Loucy (cell line): Measurements from ENCODE around the gene NOL4L.

ENCODE experiments used
- CTCF ChIP-seq: fragments of 200-600 bp; sonication (generic); conservative IDR thresholded peaks from 2 replicates; pipeline ENCODE4 v1.5.1; 2014; ENCODE audit warnings: mild to moderate bottlenecking, antibody characterized with exemption, low read length
- EZH2phosphoT487 ChIP-seq: fragments of 200-600 bp; IDR thresholded peaks from 2 replicates; pipeline ENCODE4 v1.6.1; 2018; ENCODE audit warnings: antibody characterized with exemption, mild to moderate bottlenecking, moderate library complexity, borderline replicate concordance

DNA sequence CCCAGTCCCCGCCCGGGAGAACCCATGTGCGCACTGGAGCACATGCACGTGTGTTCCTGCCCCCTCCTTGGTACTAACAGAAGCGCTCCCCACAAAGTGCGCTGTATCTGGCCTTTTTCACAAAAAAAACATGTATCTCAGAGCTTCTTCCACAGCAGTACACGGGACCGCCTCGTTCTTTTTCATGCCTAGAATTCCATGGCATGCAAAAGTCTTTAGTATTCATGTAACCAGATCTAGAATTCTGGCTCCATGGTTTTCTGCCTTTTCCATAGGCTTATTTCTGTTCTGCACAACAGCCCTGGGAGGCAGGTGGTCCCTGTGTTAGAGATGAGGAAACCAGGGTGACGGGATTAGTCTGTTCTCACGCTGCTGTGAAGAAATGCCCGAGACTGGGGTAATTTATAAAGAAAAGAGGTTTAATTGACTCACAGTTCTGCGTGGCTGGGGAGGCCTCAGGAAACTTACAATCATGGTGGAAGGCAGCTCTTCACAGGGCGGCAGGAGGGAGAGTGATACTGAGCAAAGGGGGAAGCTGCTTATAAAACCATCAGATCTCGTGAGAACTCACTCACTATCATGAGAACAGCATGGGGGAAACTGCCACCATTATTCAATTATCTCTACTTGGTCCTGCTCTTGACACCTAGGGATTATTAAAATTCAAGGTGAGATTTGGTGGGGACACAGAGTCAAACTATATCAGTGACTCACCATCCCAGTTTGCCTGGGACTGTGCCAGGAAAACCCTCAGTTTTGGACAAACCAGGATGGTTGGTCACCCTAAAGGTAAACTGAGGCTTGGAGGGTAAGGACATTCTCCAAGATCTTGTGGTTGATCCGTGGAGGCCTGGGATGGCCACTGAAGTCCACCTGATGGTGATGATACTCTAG is 47.6 kb upstream of the NOL4L start:
- no peak for TF ChIP-seq EZH2phosphoT487
- TF ChIP-seq CTCF: no peak
